ENCODE measurements around the gene GGT7.

Gene GGT7

DNA sequence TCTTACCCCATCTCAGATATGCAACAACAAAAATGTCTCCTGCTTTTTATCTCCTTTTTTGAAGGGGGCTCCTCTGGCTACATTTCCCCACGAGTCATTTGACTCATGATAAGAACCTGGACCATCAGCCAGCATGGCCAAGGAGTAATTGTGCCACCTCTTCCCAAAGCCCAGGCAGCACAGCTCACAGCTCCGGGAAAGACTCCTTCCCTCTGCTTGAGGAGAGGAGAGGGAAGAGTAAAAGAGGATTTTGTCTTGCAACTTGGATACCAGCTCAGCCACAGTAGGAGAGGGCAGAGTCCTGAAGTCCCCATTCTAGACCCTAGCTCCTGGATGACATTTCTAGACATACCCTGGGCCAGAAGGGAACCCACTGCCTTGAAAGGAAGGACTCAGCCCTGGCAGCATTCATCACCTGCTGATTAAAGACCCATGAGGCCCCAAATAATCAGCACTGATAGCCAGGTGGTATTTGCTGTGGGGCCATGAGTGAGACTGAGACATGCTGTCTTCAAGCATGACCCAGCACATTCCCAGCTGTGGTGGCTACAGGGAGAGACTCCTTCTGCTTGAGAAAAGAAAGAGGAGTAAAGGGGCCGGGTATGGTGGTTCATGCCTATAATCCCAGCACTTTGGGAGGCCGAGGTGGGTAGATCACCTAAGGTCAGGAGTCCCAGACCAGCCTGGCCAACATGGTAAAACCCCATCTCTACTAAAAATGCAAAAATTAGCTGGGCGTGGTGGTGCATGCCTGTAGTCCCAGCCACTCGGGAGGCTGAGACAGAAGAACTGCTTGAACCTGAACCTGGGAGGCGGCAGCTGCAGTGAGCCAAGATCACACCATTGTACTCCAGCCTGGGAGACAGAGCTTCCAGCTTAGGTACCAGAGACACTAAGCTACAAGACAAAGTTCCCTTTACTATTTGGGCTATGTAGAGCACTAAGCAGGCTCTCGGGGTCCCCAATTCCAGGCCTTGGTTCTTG is 75.4 kb downstream of the GGT7 start:
- no peak for TF ChIP-seq CTCF (IDR thresholded peaks at IDR 0.05; ENCODE audit: insufficient read depth, low read depth, low read length, missing control alignments)
- no peak overlapping the region for H3K4me3 ChIP-seq (ENCODE audit: low read depth, low read length)
- DNase-seq (ENCODE audit: low read depth) = no peak

Data from GM12865 (cell line).